IMR-90 (cell line): Measurements from ENCODE around the gene CACNA2D4. TPM values are rescaled to one million over a fixed set of nuclear protein-coding genes. Genes with fewer than 3 reads are reported as not detected.

Experiments
- ATAC-seq: fragments of 200-7000 bp; cut with Tn5 transposase; 2 replicates; pipeline ENCODE4 v1.9.1; 2020; ENCODE audit warnings: low read depth, mild to moderate bottlenecking, moderate library complexity
- BruUV-seq: library from RNA; stranded (reverse); fragments of 400-500 nt; replicated peaks from 2 replicates; lab custom pipeline; 2021; lab: Mats Ljungman, UMichigan
- CTCF ChIA-PET: fragments of 300-600 bp; formaldehyde crosslinking; extraction: SDS; loops from one replicate; lab custom pipeline; 2021; ENCODE audit warnings: antibody characterized with exemption; lab: Yijun Ruan, JAX
- POLR2A ChIA-PET: fragments of 300-600 bp; sonication (Branson Sonifier 250); formaldehyde crosslinking; loops from one replicate; lab custom pipeline; 2022; ENCODE audit warnings: antibody characterized with exemption; ENCODE audit not compliant: unreplicated experiment; lab: Charles Lee
- DNase-seq: peaks from one replicate; pipeline ENCODE4 v3.0.0; 2013
- H2AFZ ChIP-seq: replicated peaks from 2 replicates; pipeline ENCODE3; 2013; ENCODE audit warnings: low read length, mild to moderate bottlenecking; ENCODE audit not compliant: poor library complexity
- H2AK5ac ChIP-seq: 2 replicates; pipeline ENCODE4 v1.6.1; 2013; ENCODE audit warnings: low read depth, low read length, inconsistent platforms
- H2AK9ac ChIP-seq: replicated peaks from 2 replicates; pipeline ENCODE3; 2013; ENCODE audit warnings: mild to moderate bottlenecking, low read depth, low read length, moderate library complexity; ENCODE audit not compliant: poor library complexity
- H2BK120ac ChIP-seq: 2 replicates; pipeline ENCODE4 v1.6.1; 2013; ENCODE audit warnings: low read depth, low read length, inconsistent platforms
- H2BK15ac ChIP-seq: 3 replicates; pipeline ENCODE4 v1.6.1; 2013; ENCODE audit warnings: low read depth, low read length, inconsistent platforms
- H2BK20ac ChIP-seq: 2 replicates; pipeline ENCODE4 v1.6.1; 2013; ENCODE audit warnings: low read depth, mild to moderate bottlenecking, inconsistent platforms, low read length, moderate library complexity
- H2BK5ac ChIP-seq: 2 replicates; pipeline ENCODE4 v1.6.1; 2013; ENCODE audit warnings: mild to moderate bottlenecking, low read depth, low read length, inconsistent platforms; ENCODE audit not compliant: poor library complexity, severe bottlenecking
- H3K14ac ChIP-seq: replicated peaks from 2 replicates; pipeline ENCODE4 v1.6.1; 2013; ENCODE audit warnings: low read depth, low read length, inconsistent platforms
- H3K18ac ChIP-seq: 2 replicates; pipeline ENCODE4 v1.6.1; 2013; ENCODE audit warnings: low read depth, low read length, control low read depth
- H3K23ac ChIP-seq: 2 replicates; pipeline ENCODE4 v1.6.1; 2013; ENCODE audit warnings: low read depth, low read length, inconsistent platforms
- H3K27ac ChIP-seq: 2 replicates; pipeline ENCODE4 v1.5.1; 2013; ENCODE audit warnings: mild to moderate bottlenecking, control low read depth, low read length; ENCODE audit not compliant: insufficient read depth
- H3K27me3 ChIP-seq: 2 replicates; pipeline ENCODE4 v1.6.1; 2013; ENCODE audit warnings: low read length; ENCODE audit not compliant: control insufficient read depth, insufficient read depth
- H3K36me3 ChIP-seq: 2 replicates; pipeline ENCODE4 v1.6.1; 2013; ENCODE audit warnings: low read length, mixed read lengths; ENCODE audit not compliant: control insufficient read depth, insufficient read depth
- H3K4ac ChIP-seq: 2 replicates; pipeline ENCODE4 v1.6.1; 2013; ENCODE audit warnings: low read depth, low read length, inconsistent platforms
- H3K4me1 ChIP-seq: 2 replicates; pipeline ENCODE4 v1.6.1; 2013; ENCODE audit warnings: low read length, mixed read lengths; ENCODE audit not compliant: control insufficient read depth, insufficient read depth
- H3K4me2 ChIP-seq: 2 replicates; pipeline ENCODE4 v1.6.1; 2013; ENCODE audit warnings: low read depth, mild to moderate bottlenecking, control low read depth, low read length, moderate library complexity
- H3K4me3 ChIP-seq: 2 replicates; pipeline ENCODE4 v1.5.1; 2013; ENCODE audit warnings: low read depth, mild to moderate bottlenecking, control low read depth, low read length, moderate library complexity; ENCODE audit not compliant: insufficient read depth
- H3K56ac ChIP-seq: 2 replicates; pipeline ENCODE4 v1.6.1; 2013; ENCODE audit warnings: low read length, inconsistent platforms; ENCODE audit not compliant: insufficient read depth; ENCODE audit errors: extremely low read depth
- H3K79me1 ChIP-seq, 2 experiments: 2 replicates each; pipeline ENCODE4 v1.6.1; 2013; ENCODE audit warnings: low read length in 2 of 2, inconsistent platforms in 1 of 2, low read depth in 1 of 2
- H3K9ac ChIP-seq: 2 replicates; pipeline ENCODE4 v1.6.1; 2013; ENCODE audit warnings: low read depth, low read length, control low read depth
- H3K9me1 ChIP-seq: 2 replicates; pipeline ENCODE4 v1.6.1; 2013; ENCODE audit warnings: low read length, inconsistent platforms; ENCODE audit not compliant: insufficient read depth
- H3K9me3 ChIP-seq: 2 replicates; pipeline ENCODE4 v1.6.1; 2013; ENCODE audit warnings: low read length; ENCODE audit not compliant: control insufficient read depth, insufficient read depth
- H4K20me1 ChIP-seq: 2 replicates; pipeline ENCODE4 v1.6.1; 2013; ENCODE audit warnings: low read length, inconsistent platforms; ENCODE audit not compliant: insufficient read depth
- H4K5ac ChIP-seq: 2 replicates; pipeline ENCODE4 v1.6.1; 2013; ENCODE audit warnings: mild to moderate bottlenecking, low read depth, low read length, control low read depth
- H4K8ac ChIP-seq, 2 experiments: 2 replicates each; pipeline ENCODE4 v1.6.1; 2013; ENCODE audit warnings: low read depth in 2 of 2, low read length in 2 of 2, control low read depth in 1 of 2, inconsistent platforms in 1 of 2
- H4K91ac ChIP-seq: 2 replicates; pipeline ENCODE4 v1.6.1; 2013; ENCODE audit warnings: low read depth, low read length, inconsistent platforms; ENCODE audit not compliant: insufficient read depth
- RFX5 ChIP-seq: IDR thresholded peaks from 2 replicates; pipeline ENCODE4 v1.8.0; 2012; ENCODE audit warnings: low read depth, mild to moderate bottlenecking, low read length, moderate library complexity
- WGBS, 2 experiments: methylation state at CpG; one replicate each; pipeline versions ENCODE4 v1.1.5 to v1.1.7; 2013; ENCODE audit warnings: missing lambda C conversion rate in 2 of 2; ENCODE audit not compliant: insufficient read length in 1 of 2; ENCODE audit errors: extremely low coverage in 2 of 2; 5-methylcytosine and 5-hydroxymethylcytosine counted together
- dilution Hi-C: fragments of 300-500 bp; cut with HindIII; formaldehyde crosslinking; loops from one replicate; pipeline ENCODE4 v1.14.3; 2018; ENCODE audit warnings: low sequenced_read_pairs; ENCODE audit not compliant: unreplicated experiment
- in situ Hi-C: fragments of 300-500 bp; cut with MboI; formaldehyde crosslinking; loops from 3 replicates; pipeline ENCODE4 v1.14.3; 2019; ENCODE audit warnings: low sequenced_read_pairs, inconsistent platforms, mixed read lengths
- intact Hi-C: fragments of 100-400 bp; cut with micrococcal nuclease; formaldehyde crosslinking; loops from 2 replicates; pipeline ENCODE4 v1.10.0; 2022
- polyA plus RNA-seq, 3 experiments: library from polyadenylated mRNA; depleted of rRNA; stranded (reverse); fragments of >200 nt; gene quantifications; 2 replicates each; pipeline ENCODE4 v1.2.3, GENCODE V29; 2012; ENCODE audit warnings: low replicate concordance in 1 of 3
- total RNA-seq: library from RNA; depleted of rRNA; stranded (reverse); fragments of >200 nt; gene quantifications from 2 replicates; pipeline ENCODE4 v1.2.3, GENCODE V29; 2012

Gene CACNA2D4
- total and polyA plus RNA-seq, 2 of the 4 experiments (the other 2 are of a cell fraction): 0.18 to 0.22 TPM

DNA sequence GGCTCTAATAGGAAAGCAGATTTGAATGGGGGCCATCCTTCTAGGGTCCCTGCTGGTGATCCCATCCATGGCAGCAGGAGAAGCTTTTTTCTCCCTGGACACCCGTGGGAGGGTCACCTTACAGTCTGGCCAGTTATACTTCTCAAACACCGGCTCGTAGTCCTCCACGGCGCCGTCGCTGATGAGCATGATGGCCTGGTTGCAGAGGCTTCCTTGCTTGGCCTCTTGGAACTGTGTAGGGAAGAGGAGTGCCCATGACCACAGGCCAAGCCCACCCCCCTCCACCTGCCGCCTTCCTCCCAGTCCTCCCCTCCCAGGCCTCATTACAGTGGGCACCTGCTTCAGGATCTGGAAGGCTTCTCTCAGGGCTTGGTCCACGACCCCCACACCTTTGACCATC, 33.8 kb downstream of the CACNA2D4 start:
- BruUV-seq: no TSS peak
- dilution Hi-C loops: no loop called here
- CTCF ChIA-PET: no interaction called here

More for the DNA sequence above, 33.8 kb downstream of the CACNA2D4 start:
- no peaks in the 10 kb centered on the region for H3K4me1 ChIP-seq
- no peaks in the 10 kb centered on the region for H3K79me1 ChIP-seq
- no peak overlapping the region for H4K5ac ChIP-seq
- in situ Hi-C loops: no loop called here
- H4K8ac ChIP-seq: no peak overlapping the region
- H3K56ac ChIP-seq: no peak overlapping the region
- H3K27ac ChIP-seq: no peak overlapping the region
- intact Hi-C loops: no loop called here
- H3K27me3 ChIP-seq: peaks cover 67% of the 10 kb centered on the region
- H3K14ac ChIP-seq: no peak overlapping the region
- H3K23ac ChIP-seq: no peak overlapping the region
- no peak overlapping the region for H2BK5ac ChIP-seq
- WGBS, 2 experiments: no CpG with 5 or more reads among the region's 9 CpGs
- no peak overlapping the region for H2BK15ac ChIP-seq
- H2AK5ac ChIP-seq: no peak overlapping the region
- no peaks in the 10 kb centered on the region for H3K36me3 ChIP-seq
- no peak overlapping the region for H4K91ac ChIP-seq
- DNase-seq (no peak), ATAC-seq (no peak)
- H3K4me3 ChIP-seq: no peak overlapping the region
- no peaks in the 10 kb centered on the region for H4K20me1 ChIP-seq
- H3K9me1 ChIP-seq: 0 out of 2 replicates have a peak, but pooled peaks cover 3% of the 10 kb centered on the region
- no peak overlapping the region for H3K4ac ChIP-seq
- no peak overlapping the region for H3K4me2 ChIP-seq
- H2BK20ac ChIP-seq: no peak overlapping the region
- TF ChIP-seq RFX5: no peak
- H3K18ac ChIP-seq: no peak overlapping the region
- no peaks in the 10 kb centered on the region for H3K9me3 ChIP-seq
- POLR2A ChIA-PET: no interaction called here
- no peak overlapping the region for H2AFZ ChIP-seq
- H3K9ac ChIP-seq: no peak overlapping the region
- H2BK120ac ChIP-seq: no peak overlapping the region
- H2AK9ac ChIP-seq: no peak overlapping the region
